ENCODE measurements around the gene TCEA2.

TCEA2 gene

DNA sequence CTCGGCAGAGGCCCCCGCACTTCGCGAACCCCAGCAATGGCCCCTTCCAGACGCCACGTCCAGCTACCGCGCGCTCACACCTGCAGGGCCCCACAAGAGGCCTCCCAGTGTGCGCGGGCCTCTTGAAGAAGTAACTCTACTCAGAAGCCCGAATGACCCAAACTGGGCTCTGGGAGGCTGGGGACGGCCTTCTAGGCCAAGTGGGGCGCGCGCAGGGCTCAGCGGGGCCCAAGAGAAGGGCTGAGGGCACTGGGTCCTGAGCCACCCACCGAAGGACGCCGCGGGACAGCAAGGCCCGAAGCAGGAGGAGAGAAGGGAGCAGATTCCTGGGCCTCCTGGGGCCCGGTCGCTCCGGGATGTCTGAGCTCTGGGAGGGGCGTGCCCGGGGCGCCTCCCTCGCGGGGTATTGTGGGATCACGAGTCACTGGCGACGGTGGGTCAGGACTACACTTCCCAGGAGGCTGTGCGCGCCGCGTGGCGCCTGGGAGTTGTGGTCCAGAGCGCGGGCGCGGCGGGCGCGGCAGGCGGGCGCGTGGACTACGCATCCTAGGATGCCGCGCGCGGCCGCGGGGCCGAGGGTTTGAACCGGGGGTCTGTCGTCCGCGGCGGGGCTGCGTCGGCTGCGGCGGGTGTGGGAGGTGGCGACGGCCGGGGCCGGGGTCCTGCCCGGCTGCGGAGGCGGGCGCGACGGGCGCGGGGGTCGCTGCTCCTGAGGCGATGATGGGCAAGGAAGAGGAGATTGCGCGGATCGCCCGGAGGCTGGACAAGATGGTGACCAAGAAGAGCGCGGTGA is at the start of gene TCEA2:
Gene TCEA2 (plus strand): TSS at position 603 of the 793 bp plus-strand sequence. CDS start 115 bp downstream, at position 718.
- peak; percentile 93 for DNase-seq (ENCODE audit: low read depth)

DNA sequence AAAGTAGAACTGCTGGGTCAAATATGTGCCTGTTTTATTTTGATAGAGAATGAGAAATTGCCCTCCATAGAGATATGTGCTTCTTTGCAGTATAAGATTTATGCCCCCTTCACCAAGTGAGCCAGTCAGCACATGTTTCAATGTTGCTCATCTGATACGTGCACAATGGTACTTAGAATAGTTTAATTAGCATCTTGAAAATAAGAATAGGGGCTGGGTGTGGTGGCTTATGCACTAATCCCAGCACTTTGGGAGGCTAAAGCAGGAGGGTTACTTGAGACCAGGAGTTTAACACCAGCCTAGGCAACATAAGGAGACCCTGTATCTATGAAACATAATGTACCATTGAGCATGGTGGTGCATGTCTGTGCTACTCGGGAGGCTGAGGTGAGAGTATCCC is 47.4 kb upstream of the TCEA2 start:
- DNase-seq (ENCODE audit: low read depth), result no peak

DNA sequence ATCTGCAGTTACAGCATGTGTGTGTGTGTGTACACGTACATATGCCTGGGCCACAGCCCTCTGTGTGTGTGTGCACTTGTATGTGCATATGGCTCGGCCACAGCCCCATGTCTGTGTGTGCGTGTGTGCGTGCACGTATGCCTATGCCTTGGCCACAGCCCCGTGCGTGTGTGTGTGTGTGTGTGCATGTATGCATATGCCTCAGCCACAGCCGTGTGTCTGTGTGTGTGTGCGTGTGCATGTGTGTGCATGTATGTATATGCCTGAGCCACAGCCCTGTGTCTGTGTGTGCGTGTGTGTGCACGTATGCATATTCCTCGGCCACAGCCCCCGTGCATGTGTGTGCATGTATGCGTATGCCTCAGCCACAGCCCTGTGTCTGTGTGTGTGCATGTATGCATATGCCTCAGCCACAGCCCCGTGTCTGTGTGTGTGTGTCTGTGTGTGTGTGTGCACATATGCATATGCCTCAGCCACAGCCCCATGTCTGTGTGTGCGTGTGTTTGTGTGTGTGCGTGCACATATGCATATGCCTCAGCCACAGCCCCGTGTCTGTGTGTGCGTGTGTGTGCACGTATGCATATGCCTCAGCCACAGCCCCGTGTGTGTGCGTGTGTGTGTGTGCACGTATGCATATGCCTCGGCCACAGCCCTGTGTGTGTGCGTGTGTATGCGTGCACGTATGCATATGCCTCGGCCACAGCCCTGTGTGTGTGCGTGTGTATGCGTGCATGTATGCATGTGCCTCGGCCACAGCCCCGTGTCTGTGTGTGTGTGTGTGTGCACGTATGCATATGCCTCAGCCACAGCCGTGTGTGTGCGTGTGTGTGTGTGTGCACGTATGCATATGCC is 41.6 kb upstream of the TCEA2 start:
- no peak for DNase-seq (ENCODE audit: low read depth)

DNA sequence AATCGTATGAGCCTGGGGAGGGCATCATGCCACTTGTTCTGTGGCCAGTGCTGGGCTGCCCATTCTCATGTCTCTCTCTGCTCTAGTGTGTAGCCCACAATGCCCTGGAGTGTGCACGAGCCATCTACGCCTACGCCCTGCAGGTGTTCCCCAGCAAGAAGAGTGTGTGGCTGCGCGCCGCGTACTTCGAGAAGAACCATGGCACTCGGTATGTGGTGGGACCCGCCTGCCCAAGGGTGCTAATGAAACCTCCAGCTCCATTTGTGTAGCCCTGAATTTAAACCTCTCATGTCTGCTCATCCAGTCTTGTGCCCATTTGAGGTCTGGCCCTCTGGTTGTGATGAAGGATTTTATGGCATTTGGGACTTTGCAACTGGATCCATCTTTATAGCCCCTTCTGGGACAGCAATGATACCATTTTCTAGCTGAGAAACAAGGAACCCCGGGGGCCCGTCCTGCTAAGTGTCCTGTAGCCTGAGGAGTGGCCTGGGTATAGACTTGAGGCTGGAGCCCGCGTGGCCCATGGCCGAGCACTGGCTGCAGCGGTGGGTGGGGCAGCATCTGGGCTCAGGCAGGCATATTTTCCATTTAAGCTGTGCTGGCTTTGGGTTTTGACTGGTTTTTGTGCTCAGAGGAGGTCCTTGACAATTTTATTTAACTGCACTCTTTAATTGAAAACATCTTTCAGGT is 40.2 kb upstream of the TCEA2 start:
- no peak for DNase-seq (ENCODE audit: low read depth)

DNA sequence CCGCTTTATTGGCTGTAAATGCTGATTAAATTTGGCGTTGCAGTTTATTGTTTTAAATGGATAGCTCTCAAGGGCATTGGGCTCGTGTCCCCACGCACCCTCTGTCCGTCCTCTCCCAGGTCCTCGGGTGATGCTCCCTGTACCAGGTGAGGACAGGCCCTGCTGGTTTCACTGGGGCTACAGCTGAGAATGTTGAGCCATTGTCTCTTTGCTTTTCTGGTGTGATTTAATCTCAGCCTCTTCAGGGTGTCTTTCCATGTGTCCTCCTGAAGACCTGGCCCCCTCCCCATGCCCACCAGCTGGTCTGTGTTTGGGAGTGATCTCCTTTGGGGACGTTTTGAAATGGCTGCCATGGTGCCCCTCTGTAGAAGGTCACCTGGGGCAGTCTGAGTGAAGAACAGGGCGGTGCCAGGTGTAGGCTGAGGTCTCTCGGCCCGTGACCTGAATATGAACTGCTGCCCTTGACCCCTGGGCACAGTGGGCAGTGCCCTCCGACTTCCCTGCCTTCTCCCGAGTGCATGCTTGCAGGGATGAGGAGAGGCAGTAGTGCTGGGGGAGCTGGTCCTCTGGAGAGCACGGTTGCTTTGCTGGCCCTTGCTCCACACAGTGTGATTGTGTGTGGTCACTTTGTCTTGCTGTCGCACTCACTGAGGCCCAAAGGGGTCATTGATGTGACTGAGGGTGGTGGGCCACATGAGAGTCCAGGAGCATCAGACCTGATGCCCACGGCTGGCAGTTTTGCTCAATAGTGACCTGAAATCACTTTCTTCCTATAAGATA is 39.4 kb upstream of the TCEA2 start:
- no peak for DNase-seq (ENCODE audit: low read depth)

DNA sequence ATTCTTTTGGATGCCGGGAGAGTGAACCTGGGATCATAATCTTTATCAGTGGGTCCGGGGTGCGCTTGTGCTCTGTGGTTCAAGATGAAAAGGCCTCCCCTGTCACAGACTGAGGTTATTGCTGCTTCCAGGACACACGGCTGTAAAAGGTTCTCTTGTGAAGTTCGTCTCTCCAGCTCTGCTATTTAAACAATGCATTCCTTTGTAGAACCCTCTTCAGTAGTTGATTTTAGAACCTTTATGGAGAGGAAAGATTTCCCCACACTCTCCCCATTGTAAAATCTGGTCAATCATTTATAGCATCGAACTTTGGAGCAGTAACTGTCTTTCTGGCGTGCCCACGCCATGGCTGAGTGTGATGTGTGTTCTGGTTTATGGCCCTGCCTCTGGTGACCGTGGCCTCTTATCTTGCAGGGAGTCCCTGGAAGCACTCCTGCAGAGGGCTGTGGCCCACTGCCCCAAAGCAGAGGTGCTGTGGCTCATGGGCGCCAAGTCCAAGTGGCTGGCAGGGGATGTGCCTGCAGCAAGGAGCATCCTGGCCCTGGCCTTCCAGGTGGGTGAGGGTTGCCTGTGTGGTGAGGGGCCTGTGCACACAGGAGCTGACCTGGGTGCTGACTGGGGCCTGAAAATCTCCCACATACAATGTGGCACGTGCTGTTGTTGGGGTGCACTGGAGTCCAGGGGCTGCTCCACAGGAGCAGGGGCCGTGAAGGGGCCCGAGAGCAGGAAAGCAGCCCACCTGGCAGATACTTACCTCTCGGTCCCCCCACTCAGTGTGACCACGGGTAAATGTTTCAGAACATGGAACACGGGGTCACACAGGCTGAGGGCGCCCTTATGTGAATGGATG is 38.6 kb upstream of the TCEA2 start:
- no peak for DNase-seq (ENCODE audit: low read depth)

DNA sequence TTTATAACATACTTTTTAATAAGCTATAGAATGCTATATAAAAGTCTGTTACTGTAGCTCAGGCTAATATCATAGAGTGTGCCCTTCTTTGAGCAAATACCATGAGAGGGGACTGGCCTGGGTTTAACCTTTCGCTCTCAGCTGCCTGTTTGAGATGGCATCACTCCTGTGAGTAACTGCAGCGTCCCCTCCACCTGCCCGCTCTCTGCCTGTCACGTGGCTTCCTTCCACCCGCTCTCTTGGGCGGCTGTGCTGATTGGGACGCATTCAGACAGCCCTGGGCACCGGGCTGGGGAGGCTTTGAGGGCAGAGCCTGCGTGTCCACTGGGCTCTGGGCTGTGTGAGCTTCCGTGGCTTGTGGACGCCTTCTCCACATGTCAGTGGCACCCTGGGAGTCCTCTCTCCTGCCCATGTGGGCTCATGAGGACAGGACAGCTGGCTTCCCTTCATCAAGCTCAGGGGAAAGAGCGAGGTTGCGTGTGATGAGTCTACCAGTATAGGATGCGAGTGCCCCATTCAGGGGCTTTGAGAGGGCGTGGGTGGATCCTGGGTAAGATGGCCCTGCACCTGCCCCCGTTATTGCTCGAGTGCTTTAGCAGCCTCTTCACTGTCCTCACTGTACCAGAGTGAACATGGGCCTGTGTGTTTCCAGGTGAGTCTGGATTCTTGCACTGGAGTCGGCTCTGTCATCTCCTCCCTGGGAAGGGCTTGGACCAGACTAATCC is 37.7 kb upstream of the TCEA2 start:
- no peak for DNase-seq (ENCODE audit: low read depth)

DNA sequence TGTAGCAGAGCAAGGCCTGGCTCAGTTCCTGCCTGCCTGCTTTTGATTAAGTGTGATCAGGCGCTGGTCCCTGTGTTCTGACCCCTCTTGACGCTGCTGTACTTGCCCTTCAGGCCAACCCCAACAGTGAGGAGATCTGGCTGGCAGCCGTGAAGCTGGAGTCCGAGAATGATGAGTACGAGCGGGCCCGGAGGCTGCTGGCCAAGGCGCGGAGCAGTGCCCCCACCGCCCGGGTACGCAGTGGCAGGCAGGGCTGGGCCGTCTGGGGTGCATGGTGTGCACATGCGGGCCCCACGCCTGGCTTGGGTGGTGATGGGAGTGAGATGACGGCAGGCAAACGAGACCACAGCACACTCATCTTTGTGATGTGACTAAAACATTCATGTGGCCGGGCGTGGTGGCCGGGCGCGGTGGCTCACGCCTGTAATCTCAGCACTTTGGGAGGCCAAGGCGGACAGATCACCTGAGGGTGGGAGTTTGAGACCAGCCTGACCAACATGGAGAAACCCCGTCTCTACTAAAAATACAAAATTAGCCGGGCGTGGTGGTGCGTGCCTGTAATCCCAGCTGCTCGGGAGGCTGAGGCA is 37.1 kb upstream of the TCEA2 start:
- no peak for DNase-seq (ENCODE audit: low read depth)

DNA sequence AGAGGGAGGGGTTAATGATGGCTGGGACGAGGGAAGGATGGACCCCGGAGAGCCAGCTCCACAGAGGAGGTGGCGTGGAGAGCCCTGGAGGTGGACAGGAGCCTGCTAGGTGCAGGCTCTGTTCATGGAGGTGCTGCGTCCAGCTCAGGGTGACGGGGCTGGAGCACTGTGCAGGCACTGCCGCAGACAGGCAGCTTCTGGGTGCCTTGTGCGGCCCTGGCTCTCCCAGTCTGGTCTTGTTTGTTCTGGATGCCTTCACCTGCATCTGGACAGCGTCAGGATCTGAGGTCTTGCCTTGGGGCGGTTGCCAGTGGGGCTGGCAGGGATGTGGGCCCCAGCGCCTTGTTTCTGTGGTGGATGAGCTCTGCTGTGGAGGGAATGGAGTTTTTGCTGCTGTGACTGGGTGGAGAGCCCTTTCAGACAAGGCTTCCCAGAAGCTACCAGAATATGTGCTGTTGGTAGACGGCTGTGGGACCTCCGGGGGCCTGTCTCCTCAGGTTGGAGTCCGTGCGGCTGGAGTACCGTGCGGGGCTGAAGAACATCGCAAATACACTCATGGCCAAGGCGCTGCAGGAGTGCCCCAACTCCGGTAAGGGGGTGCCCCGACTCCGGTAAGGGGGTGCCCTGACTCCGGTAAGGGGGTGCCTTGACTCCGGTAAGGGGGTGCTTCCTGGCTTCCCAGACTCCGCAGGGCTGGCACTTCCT is 34.9 kb upstream of the TCEA2 start:
- DNase-seq (ENCODE audit: low read depth), result no peak

DNA sequence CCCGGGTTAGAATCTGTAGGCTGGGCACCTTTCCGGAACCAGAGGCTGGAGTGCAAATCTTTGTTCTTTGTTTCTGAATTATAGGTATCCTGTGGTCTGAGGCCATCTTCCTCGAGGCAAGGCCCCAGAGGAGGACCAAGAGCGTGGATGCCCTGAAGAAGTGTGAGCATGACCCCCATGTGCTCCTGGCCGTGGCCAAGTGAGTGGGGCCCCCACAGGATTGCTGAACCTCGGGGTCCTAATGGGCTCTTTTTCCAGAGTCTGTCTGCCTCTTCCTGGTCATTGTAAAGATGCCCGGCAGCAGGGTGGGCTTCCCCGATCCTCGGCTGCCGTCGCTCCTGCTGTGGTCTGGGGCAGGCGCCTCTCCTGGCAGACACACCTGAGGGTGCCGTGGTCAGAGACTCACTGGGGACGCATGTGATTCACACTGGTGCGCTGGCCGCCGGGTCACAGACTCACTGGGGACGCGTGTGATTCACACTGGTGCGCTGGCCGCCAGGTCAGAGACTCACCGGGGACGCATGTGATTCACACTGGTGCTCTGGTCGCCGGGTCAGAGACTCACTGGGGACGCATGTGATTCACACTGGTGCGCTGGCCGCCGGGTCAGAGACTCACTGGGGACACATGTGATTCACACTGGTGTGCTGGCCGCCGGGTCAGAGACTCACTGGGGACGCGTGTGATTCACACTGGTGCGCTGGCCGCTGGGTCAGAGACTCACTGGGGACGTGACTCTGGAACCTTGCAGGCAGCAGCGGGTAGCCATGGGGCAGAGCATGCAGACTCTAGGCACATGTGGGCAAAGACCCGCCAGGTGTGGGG is 33.5 kb upstream of the TCEA2 start:
- no peak for DNase-seq (ENCODE audit: low read depth)

DNA sequence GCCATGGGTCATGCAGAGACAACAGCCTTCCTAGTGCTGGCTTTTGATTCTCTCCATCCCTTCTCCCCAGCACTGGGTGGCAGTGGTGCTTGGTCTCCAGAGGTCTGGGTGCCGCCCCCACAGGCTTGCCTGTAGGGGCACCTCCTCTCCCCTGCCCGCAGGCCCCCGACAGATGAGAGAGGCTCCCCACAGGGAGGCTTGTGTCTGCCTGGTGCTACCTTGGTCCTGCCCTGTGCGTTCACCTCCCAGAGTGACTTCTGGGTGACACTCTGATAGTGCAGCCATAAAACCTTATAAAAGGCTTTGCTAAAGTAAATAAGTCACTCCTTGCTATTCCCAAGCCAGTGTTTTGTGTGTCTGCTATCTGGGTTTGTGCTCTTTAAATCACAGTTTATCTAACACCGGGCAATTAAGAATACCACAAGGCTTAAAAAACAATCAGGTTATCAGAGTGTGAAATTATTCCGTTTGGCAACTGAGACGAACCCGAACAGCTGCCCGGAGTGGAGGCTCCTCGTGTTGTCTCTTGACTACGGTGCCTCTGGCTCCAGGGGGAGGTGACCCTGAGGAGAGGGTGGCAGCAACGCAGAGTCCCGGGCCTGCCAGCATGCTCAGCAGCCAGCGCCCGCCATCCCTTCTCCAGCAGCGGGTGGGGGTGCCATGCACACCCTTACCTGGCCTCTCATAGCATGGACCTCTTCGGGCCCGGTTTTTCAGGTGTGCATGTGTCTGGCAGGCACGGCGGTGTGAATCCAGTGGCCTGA is 32.4 kb upstream of the TCEA2 start:
- DNase-seq (ENCODE audit: low read depth), result no peak

DNA sequence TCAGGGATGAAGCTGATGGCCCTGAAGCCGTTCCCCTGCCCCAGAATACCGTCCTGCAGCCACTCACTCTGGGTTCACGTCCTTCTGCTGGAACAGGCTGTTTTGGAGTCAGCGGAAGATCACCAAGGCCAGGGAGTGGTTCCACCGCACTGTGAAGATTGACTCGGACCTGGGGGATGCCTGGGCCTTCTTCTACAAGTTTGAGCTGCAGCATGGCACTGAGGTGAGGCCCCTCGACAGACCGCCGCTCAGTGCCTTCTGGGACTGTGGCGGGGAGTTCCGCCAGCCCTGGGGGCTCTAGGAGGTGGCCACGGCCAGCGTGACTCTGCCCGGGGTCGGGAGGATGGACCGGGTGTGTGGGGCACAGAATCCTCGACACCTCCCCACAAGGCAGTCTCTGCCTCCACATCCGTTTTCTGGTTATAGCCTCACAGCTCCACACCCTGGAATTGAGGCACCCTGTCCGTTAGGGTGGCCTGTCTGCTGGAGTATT is 31.1 kb upstream of the TCEA2 start:
- no peak for DNase-seq (ENCODE audit: low read depth)

DNA sequence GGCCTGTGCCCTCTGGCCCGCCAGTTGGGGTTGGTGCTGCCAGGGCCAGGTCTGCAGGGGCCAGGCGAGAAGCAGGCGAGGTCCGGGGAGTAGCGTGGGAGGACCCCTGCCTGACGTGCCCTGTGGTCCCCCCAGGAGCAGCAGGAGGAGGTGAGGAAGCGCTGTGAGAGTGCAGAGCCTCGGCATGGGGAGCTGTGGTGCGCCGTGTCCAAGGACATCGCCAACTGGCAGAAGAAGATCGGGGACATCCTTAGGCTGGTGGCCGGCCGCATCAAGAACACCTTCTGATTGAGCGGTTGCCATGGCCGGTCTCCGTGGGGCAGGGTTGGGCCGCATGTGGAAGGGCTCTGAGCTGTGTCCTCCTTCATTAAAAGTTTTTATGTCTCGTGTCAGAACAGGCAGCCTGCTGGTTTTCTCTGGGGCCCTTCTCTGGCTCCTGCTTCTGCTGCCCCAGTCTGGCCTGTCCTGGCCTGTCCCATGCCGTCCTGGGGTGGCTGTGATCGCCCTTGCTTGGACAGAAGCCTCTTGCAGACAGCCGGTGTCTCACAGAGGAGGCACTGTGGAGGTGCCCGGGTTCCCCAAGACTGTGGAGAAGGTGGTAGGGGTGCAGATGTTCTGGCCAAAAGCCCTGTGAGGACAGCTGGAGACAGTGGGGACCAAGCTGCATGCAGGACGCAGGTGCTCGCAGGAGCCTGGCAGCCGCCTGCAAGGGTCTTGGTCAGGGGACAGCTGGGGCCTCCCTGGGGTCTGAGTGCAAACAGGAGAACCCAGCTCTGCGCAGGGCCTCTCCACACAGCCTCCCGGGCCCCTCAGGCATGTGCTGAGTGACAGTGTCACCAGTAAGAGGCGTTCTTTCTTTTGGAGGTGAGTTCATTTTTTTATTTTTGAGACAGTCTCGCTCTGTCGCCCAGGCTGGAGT is 30.0 kb upstream of the TCEA2 start:
- DNase-seq (ENCODE audit: low read depth), result no peak

DNA sequence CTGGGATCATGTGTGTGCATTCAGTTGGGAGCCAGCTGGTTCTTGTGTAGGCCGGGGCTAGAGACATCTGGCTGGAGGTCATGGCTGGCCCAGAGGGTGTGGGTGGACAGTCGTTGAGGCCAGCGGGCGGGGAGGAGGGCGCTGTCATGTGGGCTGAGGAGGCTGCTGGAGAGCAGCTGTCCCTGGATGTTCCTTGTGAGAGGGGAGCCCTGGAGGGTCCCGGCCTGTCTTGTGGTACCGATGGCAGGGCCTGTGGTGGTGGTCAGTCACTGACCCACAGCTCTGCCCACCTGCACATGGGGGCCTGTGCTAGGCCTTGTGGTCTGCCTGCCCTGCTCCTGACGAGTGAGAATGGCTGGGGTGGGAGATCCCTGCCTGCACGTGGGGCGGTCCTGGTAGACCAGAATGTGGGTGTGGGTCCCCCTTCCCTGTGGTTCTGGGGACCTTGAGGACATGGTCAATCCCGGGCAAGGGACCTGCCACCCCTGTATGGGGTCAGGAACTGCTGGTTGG is 29.0 kb upstream of the TCEA2 start:
- no peak for DNase-seq (ENCODE audit: low read depth)

DNA sequence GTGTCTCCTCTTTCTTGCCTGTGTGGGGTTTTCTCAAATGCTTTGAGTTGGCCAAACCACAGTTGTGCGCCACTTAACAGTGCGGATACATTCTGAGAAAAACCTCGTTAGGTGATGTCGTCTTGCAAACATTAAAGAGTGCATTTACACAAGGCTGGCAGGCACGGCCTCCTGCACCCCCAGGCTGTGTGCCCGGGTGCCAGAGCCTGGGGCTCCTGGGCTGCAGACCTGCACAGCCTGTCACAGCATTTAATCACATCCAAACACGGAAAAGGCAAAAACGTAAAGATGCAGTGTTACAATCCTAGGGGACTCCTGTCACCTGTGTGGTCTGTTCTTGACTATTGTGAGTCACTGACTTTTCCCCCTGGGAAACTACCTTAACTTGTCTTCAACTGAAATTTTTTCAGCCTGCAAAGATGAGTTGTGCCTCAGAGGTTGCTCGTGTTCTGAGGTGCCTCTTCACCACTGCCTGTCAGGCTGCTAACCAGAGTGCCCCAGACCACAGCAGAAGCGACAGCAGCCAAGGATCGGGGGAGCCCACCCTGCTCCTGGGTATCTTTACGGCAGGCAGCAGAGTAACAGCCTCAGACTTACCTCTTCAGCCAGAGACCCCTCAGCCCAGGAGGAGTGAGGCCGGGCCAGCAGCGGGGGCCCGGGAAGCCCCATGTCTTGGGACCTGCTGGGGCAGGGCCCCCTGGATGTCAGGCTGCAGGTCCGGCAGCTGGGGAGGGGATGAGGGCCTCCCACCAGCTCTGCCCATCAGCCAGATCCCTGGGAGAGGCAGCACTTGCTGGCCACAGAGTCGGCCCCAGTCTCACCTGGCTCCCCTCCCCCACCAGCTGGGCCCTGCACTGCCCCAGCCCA is 27.7 kb upstream of the TCEA2 start:
- DNase-seq (ENCODE audit: low read depth), result no peak
